Smooth muscle cell (in vitro differentiated cells): ENCODE measurements around the gene SLC9A9. TPM values are rescaled to one million over a fixed set of nuclear protein-coding genes. Genes with fewer than 3 reads are reported as not detected.

Experiments
- DNase-seq: peaks from one replicate; lab custom pipeline; 2025; ENCODE audit not compliant: unreplicated experiment; lab: John Stamatoyannopoulos, UW
- H2AFZ ChIP-seq: fragments of 200-600 bp; sonication (generic); 2 replicates; pipeline ENCODE4 v1.6.0; 2016; ENCODE audit warnings: antibody characterized with exemption, low read depth, mild to moderate bottlenecking
- H3F3A ChIP-seq: fragments of 200-600 bp; sonication (generic); 2 replicates; pipeline ENCODE4 v1.6.0; 2017; ENCODE audit warnings: antibody characterized with exemption, low read depth
- H3K27ac ChIP-seq: fragments of 200-600 bp; sonication (generic); 2 replicates; pipeline ENCODE4 v1.5.1; 2016; ENCODE audit warnings: low read depth, mild to moderate bottlenecking
- H3K27me3 ChIP-seq: fragments of 200-600 bp; sonication (generic); 2 replicates; pipeline ENCODE4 v1.6.1; 2016; ENCODE audit warnings: low read depth, mild to moderate bottlenecking
- H3K36me3 ChIP-seq: fragments of 200-600 bp; sonication (generic); 2 replicates; pipeline ENCODE4 v1.5.1; 2016; ENCODE audit warnings: low read depth
- H3K4me1 ChIP-seq: fragments of 200-600 bp; sonication (generic); 2 replicates; pipeline ENCODE4 v1.5.1; 2016; ENCODE audit warnings: low read depth
- H3K4me2 ChIP-seq: fragments of 200-600 bp; sonication (generic); 2 replicates; pipeline ENCODE4 v1.6.0; 2016; ENCODE audit warnings: mild to moderate bottlenecking
- H3K4me3 ChIP-seq: fragments of 200-600 bp; sonication (generic); 2 replicates; pipeline ENCODE4 v1.5.1; 2016; ENCODE audit warnings: mild to moderate bottlenecking
- H3K79me2 ChIP-seq: fragments of 200-600 bp; sonication (generic); 2 replicates; pipeline ENCODE4 v1.6.0; 2016; ENCODE audit warnings: low read depth, mild to moderate bottlenecking
- H3K9ac ChIP-seq: fragments of 200-600 bp; sonication (generic); 2 replicates; pipeline ENCODE4 v1.6.0; 2016; ENCODE audit warnings: low read depth
- H3K9me3 ChIP-seq: fragments of 200-600 bp; sonication (generic); replicated peaks from 2 replicates; pipeline ENCODE4 v1.5.1; 2016; ENCODE audit warnings: low read depth
- H4K20me1 ChIP-seq: fragments of 200-600 bp; sonication (generic); 2 replicates; pipeline ENCODE4 v1.6.0; 2016; ENCODE audit warnings: low read depth
- CTCF ChIP-seq: fragments of 200-600 bp; sonication (generic); IDR thresholded peaks from 2 replicates; pipeline ENCODE4 v1.5.1; 2017; ENCODE audit warnings: borderline replicate concordance, mild to moderate bottlenecking, antibody characterized with exemption; ENCODE audit not compliant: insufficient read depth, poor library complexity, severe bottlenecking
- WGBS: methylation state at CpG from one replicate; pipeline ENCODE4 v1.1.7; 2016; ENCODE audit warnings: low lambda C conversion rate; 5-methylcytosine and 5-hydroxymethylcytosine counted together
- polyA plus RNA-seq: library from polyadenylated mRNA; unstranded; fragments of >200 nt; fragmentation: Nextera tagmentation; extraction: Ambion mirVana; gene quantifications from 2 replicates; pipeline ENCODE4 v1.2.1, GENCODE V29; 2016
- total RNA-seq: library from RNA; depleted of rRNA; stranded (reverse); fragments of >200 nt; gene quantifications from 2 replicates; pipeline ENCODE4 v1.2.3, GENCODE V29; 2014

The SLC9A9 gene
- total and polyA plus RNA-seq, 2 experiments from 2014 or later, result 4.0 to 8.9 TPM

DNA sequence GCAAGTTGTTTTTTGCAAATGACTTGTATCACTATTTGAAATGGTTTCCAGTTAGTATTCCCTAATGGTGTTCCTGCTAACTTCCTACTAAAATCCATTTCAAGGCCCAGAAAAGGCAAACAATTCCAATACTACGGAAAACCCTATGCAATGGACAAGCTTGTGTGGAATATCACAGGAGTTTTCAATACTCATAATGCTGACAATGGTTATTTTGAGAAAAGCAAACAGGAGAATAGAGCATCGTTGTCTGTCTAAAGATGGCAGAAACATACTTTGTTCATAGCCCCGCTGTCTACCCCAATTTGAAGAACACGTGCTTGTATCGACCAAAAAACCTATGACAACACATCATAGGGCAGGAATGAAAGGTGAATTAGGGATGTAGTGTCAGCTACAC lies 400.8 kb downstream of the SLC9A9 start:
- TF ChIP-seq CTCF, result no peak
- no peaks in the 10 kb centered on the region for H3K79me2 ChIP-seq
- no peaks in the 10 kb centered on the region for H3F3A ChIP-seq
- no peaks in the 10 kb centered on the region for H3K36me3 ChIP-seq
- no peak overlapping the region for H2AFZ ChIP-seq
- H3K27ac ChIP-seq, result no peak overlapping the region
- H3K4me1 ChIP-seq, result no peaks in the 10 kb centered on the region
- H3K9me3 ChIP-seq, result no peaks in the 10 kb centered on the region
- DNase-seq, result no peak
- H3K27me3 ChIP-seq, result no peaks in the 10 kb centered on the region
- H3K4me3 ChIP-seq, result no peak overlapping the region
- WGBS, result 85% methylated on average over 5 of the region's 5 CpGs
- no peak overlapping the region for H3K4me2 ChIP-seq
- H4K20me1 ChIP-seq, result no peaks in the 10 kb centered on the region
- no peak overlapping the region for H3K9ac ChIP-seq

- no peak overlapping the region for H2AFZ ChIP-seq
- no peaks in the 10 kb centered on the region for H3K79me2 ChIP-seq
- TF ChIP-seq CTCF, result no peak
- no peak for DNase-seq
- H3K27me3 ChIP-seq, result no peaks in the 10 kb centered on the region
- H3K4me1 ChIP-seq, result no peaks in the 10 kb centered on the region
- H3K9me3 ChIP-seq, result no peaks in the 10 kb centered on the region
- 92% methylated on average over 2 of the region's 2 CpGs for WGBS
- no peak overlapping the region for H3K4me3 ChIP-seq
- H3K4me2 ChIP-seq, result no peak overlapping the region
- no peaks in the 10 kb centered on the region for H4K20me1 ChIP-seq
- no peak overlapping the region for H3K9ac ChIP-seq
- no peaks in the 10 kb centered on the region for H3K36me3 ChIP-seq
- no peak overlapping the region for H3K27ac ChIP-seq
- H3F3A ChIP-seq, result no peaks in the 10 kb centered on the region
Observed at GRCh38 chr3:143445118-143445517, 403.1 kb downstream of the SLC9A9 start.

- H3F3A ChIP-seq, result no peaks in the 10 kb centered on the region
- H3K4me3 ChIP-seq, result no peak overlapping the region
- H3K9me3 ChIP-seq, result no peaks in the 10 kb centered on the region
- H3K27ac ChIP-seq, result peak overlapping the region; percentile 60
- 64% methylated on average over 6 of the region's 6 CpGs for WGBS
- no peaks in the 10 kb centered on the region for H3K36me3 ChIP-seq
- TF ChIP-seq CTCF, result no peak
- H3K4me2 ChIP-seq, result peak overlapping the region; percentile 7
- no peak for DNase-seq
- no peak overlapping the region for H3K9ac ChIP-seq
- no peaks in the 10 kb centered on the region for H4K20me1 ChIP-seq
- H2AFZ ChIP-seq, result no peak overlapping the region
- H3K4me1 ChIP-seq, result no peaks in the 10 kb centered on the region
- no peaks in the 10 kb centered on the region for H3K79me2 ChIP-seq
- H3K27me3 ChIP-seq, result no peaks in the 10 kb centered on the region
Observed at GRCh38 chr3:143443851-143444331, 404.4 kb downstream of the SLC9A9 start.

GRCh38 chr3:143442814-143443447 lies 405.3 kb downstream of the SLC9A9 start:
- Histone ChIP-seq H3K27me3 (no peaks in the 10 kb centered on the region), H4K20me1 (no peaks in the 10 kb centered on the region), H3K36me3 (no peaks in the 10 kb centered on the region), H3K4me3 (no peak overlapping the region), H3K9ac (peak overlapping the region; percentile 30), H3K9me3 (no peaks in the 10 kb centered on the region), H3K4me1 (no peaks in the 10 kb centered on the region), H3F3A (no peaks in the 10 kb centered on the region), H2AFZ (no peak overlapping the region), H3K27ac (peak overlapping the region; percentile 60), H3K79me2 (no peaks in the 10 kb centered on the region), H3K4me2 (no peak overlapping the region)
- DNase-seq, result no peak
- 68% methylated on average over 3 of the region's 3 CpGs for WGBS
- no peak for TF ChIP-seq CTCF
